GM12801 (cell line): ENCODE results near the gene IFNLR1.

Experiments
- CTCF ChIP-seq: IDR thresholded peaks from one replicate; pipeline ENCODE4 v1.5.1; 2011; ENCODE audit warnings: control low read depth; ENCODE audit not compliant: insufficient read length; ENCODE audit errors: extremely low read depth

IFNLR1 gene

GRCh38 chr1:24111996-24112779, 74.9 kb downstream of the IFNLR1 start, which contains the start of gene MYOM3:
MYOM3 (minus strand) TSS chr1:24112135; CDS start chr1:24108636, 3,499 bp downstream.
- no peak for TF ChIP-seq CTCF

- no peak for TF ChIP-seq CTCF
Observed at GRCh38 chr1:24111262-24111995, 75.7 kb downstream of the IFNLR1 start.

- TF ChIP-seq CTCF, result no peak
Observed at GRCh38 chr1:24110642-24111261, 76.3 kb downstream of the IFNLR1 start.

- TF ChIP-seq CTCF, result no peak
Observed at GRCh38 chr1:24109686-24110475, 77.2 kb downstream of the IFNLR1 start.

GRCh38 chr1:24109166-24109483, 78.0 kb downstream of the IFNLR1 start:
- no peak for TF ChIP-seq CTCF

- TF ChIP-seq CTCF, result no peak
Observed at GRCh38 chr1:24108334-24109165, 78.5 kb downstream of the IFNLR1 start.
